ENCODE results near the gene PHLDA2.

DNA sequence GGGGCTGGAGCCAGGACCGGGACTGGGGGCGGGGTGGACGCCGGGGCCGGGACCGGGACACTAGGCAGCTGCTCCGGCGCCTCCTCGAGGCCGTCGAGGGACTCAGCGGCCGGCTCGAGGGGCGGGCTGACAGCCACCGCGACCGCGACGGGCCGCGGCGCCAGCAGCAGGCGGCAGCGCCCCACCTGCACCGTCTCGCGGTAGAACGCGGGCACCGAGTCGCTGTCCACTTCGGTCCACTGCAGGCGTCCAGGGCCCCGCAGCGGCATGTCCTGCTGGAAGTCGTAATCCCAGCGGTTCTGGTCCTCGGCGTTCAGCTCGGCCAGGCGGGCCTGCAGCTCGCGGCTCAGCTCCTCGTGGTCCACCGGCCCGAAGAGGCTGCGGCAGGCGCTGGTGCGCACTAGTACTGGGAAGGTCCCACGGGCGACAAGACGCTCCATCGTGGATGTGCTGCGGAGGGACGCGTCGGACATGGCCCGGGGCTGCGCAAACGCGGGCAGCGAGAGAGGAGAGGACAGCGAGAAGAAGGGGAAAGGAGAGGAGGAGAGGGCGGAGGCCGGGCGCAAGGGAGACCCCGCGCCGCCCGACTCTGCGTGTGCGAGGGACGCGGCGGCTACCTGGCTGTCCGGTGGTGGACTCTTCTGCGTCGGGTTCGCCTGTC, 44.1 kb downstream of the PHLDA2 start:
- TF ChIP-seq TARDBP (IDR thresholded peaks at IDR 0.05) (no peak), ELF4 (IDR thresholded peaks at IDR 0.05) (no peak), FOXM1 (IDR thresholded peaks at IDR 0.05; ENCODE audit: borderline replicate concordance) (no peak), FOXA1 (IDR thresholded peaks at IDR 0.05) (no peak), SP1 (IDR thresholded peaks at IDR 0.05) (no peak), NFRKB (IDR thresholded peaks at IDR 0.05) (no peak), HDGF (IDR thresholded peaks at IDR 0.05; ENCODE audit: borderline replicate concordance) (no peak), PKNOX1 (IDR thresholded peaks at IDR 0.05) (no peak)

Data from HEK293T (cell line).